ENCODE results near the gene PPFIBP2. TPM values are rescaled to one million over a fixed set of nuclear protein-coding genes. Genes with fewer than 3 reads are reported as not detected.

The PPFIBP2 gene
- total and polyA plus RNA-seq, 11 donors: 10.5 to 31.1 (median 20.8) TPM

- Histone ChIP-seq H3K4me3 (no peak overlapping the region), H3K9me3 (no peaks in the 10 kb centered on the region), H3K27ac (no peak overlapping the region), H3K36me3 (peaks cover 0 to 54% (median 4%) of the 10 kb centered on the region in 9 donors), H3K27me3 (no peaks in the 10 kb centered on the region), H3K4me1 (peaks cover 0 to 27% (median 4%) of the 10 kb centered on the region in 12 donors)
- intact Hi-C loops (cut with DNase I): no loop called here
- DNase-seq (no peak), ATAC-seq (peak in 2 of 4 donors; percentile 31 to 47)
- TF ChIP-seq CTCF (IDR thresholded peaks at IDR 0.05): no peak
- no peak for TF ChIP-seq POLR2A (IDR thresholded peaks at IDR 0.05)
- 36 to 60% (median 44%) methylated on average over 1 of the region's 1 CpG for WGBS, 4 donors
Measured at GRCh38 chr11:7492253-7492652, 21.5 kb upstream of the PPFIBP2 start.

GRCh38 chr11:7493670-7494069 is 20.1 kb upstream of the PPFIBP2 start:
- intact Hi-C loops (cut with DNase I): no loop called here

GRCh38 chr11:7494086-7494745 is 19.6 kb upstream of the PPFIBP2 start:
- DNase-seq (no peak), ATAC-seq (no peak)
- no peak for TF ChIP-seq CTCF (IDR thresholded peaks at IDR 0.05)
- TF ChIP-seq POLR2A (IDR thresholded peaks at IDR 0.05): no peak
- Histone ChIP-seq H3K9me3 (no peaks in the 10 kb centered on the region), H3K27ac (no peak overlapping the region), H3K4me3 (no peak overlapping the region), H3K27me3 (no peaks in the 10 kb centered on the region), H3K4me1 (peaks cover 0 to 25% (median 2%) of the 10 kb centered on the region in 12 donors), H3K36me3 (peaks cover 0 to 50% (median 0%) of the 10 kb centered on the region in 9 donors)
- WGBS, 4 donors: 87 to 93% (median 93%) methylated on average over 5 of the region's 5 CpGs
- intact Hi-C loops (cut with DNase I): no loop called here

More at GRCh38 chr11:7493670-7494069, 20.1 kb upstream of the PPFIBP2 start:
- Histone ChIP-seq H3K36me3 (peaks cover 0 to 54% (median 4%) of the 10 kb centered on the region in 9 donors), H3K4me1 (peaks cover 0 to 25% (median 2%) of the 10 kb centered on the region in 12 donors), H3K4me3 (no peak overlapping the region), H3K27ac (no peak overlapping the region), H3K27me3 (no peaks in the 10 kb centered on the region), H3K9me3 (no peaks in the 10 kb centered on the region)
- WGBS, 4 donors: 86 to 97% (median 96%) methylated on average over 2 of the region's 2 CpGs
- TF ChIP-seq CTCF (IDR thresholded peaks at IDR 0.05): no peak
- no peak for TF ChIP-seq POLR2A (IDR thresholded peaks at IDR 0.05)
- ATAC-seq: no peak
- DNase-seq: no peak

- no peak for TF ChIP-seq POLR2A (IDR thresholded peaks at IDR 0.05)
- no peak for TF ChIP-seq CTCF (IDR thresholded peaks at IDR 0.05)
- Histone ChIP-seq H3K27me3 (no peaks in the 10 kb centered on the region), H3K9me3 (no peaks in the 10 kb centered on the region), H3K4me3 (no peak overlapping the region), H3K4me1 (peaks cover 0 to 25% (median 2%) of the 10 kb centered on the region in 12 donors), H3K36me3 (peaks cover 0 to 47% (median 0%) of the 10 kb centered on the region in 9 donors), H3K27ac (peak overlapping the region in 1 of 12 donors; percentile 47)
- ATAC-seq: peak in 3 of 4 donors; percentile 31 to 52 (median 39)
- DNase-seq: peak in 1 of 5 donors; percentile 37
- WGBS, 4 donors: 74 to 83% (median 77%) methylated on average over 4 of the region's 4 CpGs
- intact Hi-C loops (cut with DNase I): no loop called here
Measured at GRCh38 chr11:7495882-7496551, 17.8 kb upstream of the PPFIBP2 start.
